ENCODE data around the gene PSMA5. TPM values are rescaled to one million over a fixed set of nuclear protein-coding genes. Genes with fewer than 3 reads are reported as not detected.

Gene PSMA5
- polyA plus RNA-seq, 1 donor (not counting 4 experiments of a cell fraction or from before 2014, with no cell fraction given) = 150 TPM

- no peak overlapping the region for H3K27ac ChIP-seq (ENCODE audit: control insufficient read depth, insufficient read depth, low read length)
- peaks cover 10% of the 10 kb centered on the region for H3K4me1 ChIP-seq (ENCODE audit: control insufficient read depth, extremely low read depth, insufficient read depth, low read length)
- no peaks in the 10 kb centered on the region for H3K9me1 ChIP-seq (ENCODE audit: control insufficient read depth, extremely low read depth, insufficient read depth, low read length)
- H3K36me3 ChIP-seq (ENCODE audit: control insufficient read depth in 2 of 2, extremely low read depth in 1 of 2, insufficient read depth in 2 of 2, low read length in 2 of 2) = no peaks in the 10 kb centered on the region
- H3K79me2 ChIP-seq (ENCODE audit: control insufficient read depth, insufficient read depth, low read length) = no peaks in the 10 kb centered on the region
- no peak for TF ChIP-seq EZH2 (IDR thresholded peaks at IDR 0.05; ENCODE audit: low read length)
- no peak for TF ChIP-seq CTCF (optimal IDR thresholded peaks at IDR 0.05 in 1 of 3, IDR thresholded peaks at IDR 0.05 in 1 of 3, conservative IDR thresholded peaks at IDR 0.05 in 1 of 3; ENCODE audit: extremely low read depth in 1 of 3, insufficient read depth in 2 of 3, low read length in 3 of 3)
- dilution Hi-C loops (cut with MboI; ENCODE audit: extremely low pct_ligation_motif_present, low sequenced_read_pairs) = no loop called here
- H3K9me3 ChIP-seq (ENCODE audit: control insufficient read depth, low read depth, low read length) = no peaks in the 10 kb centered on the region
- H3K4me3 ChIP-seq (ENCODE audit: control insufficient read depth in 2 of 3, extremely low read depth in 1 of 3, insufficient read depth in 2 of 3, low read depth in 1 of 3, low read length in 3 of 3) = no peak overlapping the region
- no peak overlapping the region for H3K4me2 ChIP-seq (ENCODE audit: control insufficient read depth, extremely low read depth, insufficient read depth, low read depth, low read length)
- FAIRE-seq (no peak), DNase-seq (ENCODE audit: low read depth, low spot score) (no peak)
- H3K27me3 ChIP-seq (ENCODE audit: control insufficient read depth, extremely low read depth, insufficient read depth, low read length) = peaks cover 12% of the 10 kb centered on the region
- no peak overlapping the region for H3K9ac ChIP-seq (ENCODE audit: control insufficient read depth, extremely low read depth, insufficient read depth, low read length)
- no peak overlapping the region for H2AFZ ChIP-seq (ENCODE audit: control insufficient read depth, low read length)
- no peaks in the 10 kb centered on the region for H4K20me1 ChIP-seq (ENCODE audit: control insufficient read depth, extremely low read depth, insufficient read depth, low read length)
These were observed 31.5 kb downstream of the PSMA5 start for GRCh38 chr1:109394591-109395281.

GRCh38 chr1:109393617-109394233 lies 32.5 kb downstream of the PSMA5 start:
- Histone ChIP-seq H2AFZ (ENCODE audit: control insufficient read depth, low read length) (no peak overlapping the region), H3K9ac (ENCODE audit: control insufficient read depth, extremely low read depth, insufficient read depth, low read length) (no peak overlapping the region), H3K4me2 (ENCODE audit: control insufficient read depth, extremely low read depth, insufficient read depth, low read depth, low read length) (no peak overlapping the region), H4K20me1 (ENCODE audit: control insufficient read depth, extremely low read depth, insufficient read depth, low read length) (no peaks in the 10 kb centered on the region), H3K79me2 (ENCODE audit: control insufficient read depth, insufficient read depth, low read length) (no peaks in the 10 kb centered on the region), H3K27ac (ENCODE audit: control insufficient read depth, insufficient read depth, low read length) (no peak overlapping the region), H3K9me3 (ENCODE audit: control insufficient read depth, low read depth, low read length) (no peaks in the 10 kb centered on the region), H3K9me1 (ENCODE audit: control insufficient read depth, extremely low read depth, insufficient read depth, low read length) (no peaks in the 10 kb centered on the region), H3K4me1 (ENCODE audit: control insufficient read depth, extremely low read depth, insufficient read depth, low read length) (peaks cover 10% of the 10 kb centered on the region), H3K36me3 (ENCODE audit: control insufficient read depth in 2 of 2, extremely low read depth in 1 of 2, insufficient read depth in 2 of 2, low read length in 2 of 2) (no peaks in the 10 kb centered on the region), H3K4me3 (ENCODE audit: control insufficient read depth in 2 of 3, extremely low read depth in 1 of 3, insufficient read depth in 2 of 3, low read depth in 1 of 3, low read length in 3 of 3) (no peak overlapping the region), H3K27me3 (ENCODE audit: control insufficient read depth, extremely low read depth, insufficient read depth, low read length) (peaks cover 16% of the 10 kb centered on the region)
- no peak for TF ChIP-seq CTCF (optimal IDR thresholded peaks at IDR 0.05 in 1 of 3, IDR thresholded peaks at IDR 0.05 in 1 of 3, conservative IDR thresholded peaks at IDR 0.05 in 1 of 3; ENCODE audit: extremely low read depth in 1 of 3, insufficient read depth in 2 of 3, low read length in 3 of 3)
- no peak for TF ChIP-seq EZH2 (IDR thresholded peaks at IDR 0.05; ENCODE audit: low read length)
- DNase-seq (ENCODE audit: low read depth, low spot score) = no peak
- FAIRE-seq = no peak
- dilution Hi-C loops (cut with MboI; ENCODE audit: extremely low pct_ligation_motif_present, low sequenced_read_pairs) = no loop called here
